B cell (primary cell): ENCODE measurements around the gene SEPTIN1.

Source experiments
- EZH2 ChIP-seq: IDR thresholded peaks from 2 replicates; pipeline ENCODE4 v1.6.1; 2012; ENCODE audit warnings: borderline replicate concordance, low read depth, mild to moderate bottlenecking, moderate library complexity, low read length; ENCODE audit not compliant: insufficient read depth, poor library complexity, severe bottlenecking
- TF ChIP-seq, protein P1 (sequence below): fragments of 200-600 bp; IDR thresholded peaks from one replicate; pipeline ENCODE4 v1.8.0; 2022; ENCODE audit warnings: antibody characterized with exemption, mild to moderate bottlenecking

DNA sequence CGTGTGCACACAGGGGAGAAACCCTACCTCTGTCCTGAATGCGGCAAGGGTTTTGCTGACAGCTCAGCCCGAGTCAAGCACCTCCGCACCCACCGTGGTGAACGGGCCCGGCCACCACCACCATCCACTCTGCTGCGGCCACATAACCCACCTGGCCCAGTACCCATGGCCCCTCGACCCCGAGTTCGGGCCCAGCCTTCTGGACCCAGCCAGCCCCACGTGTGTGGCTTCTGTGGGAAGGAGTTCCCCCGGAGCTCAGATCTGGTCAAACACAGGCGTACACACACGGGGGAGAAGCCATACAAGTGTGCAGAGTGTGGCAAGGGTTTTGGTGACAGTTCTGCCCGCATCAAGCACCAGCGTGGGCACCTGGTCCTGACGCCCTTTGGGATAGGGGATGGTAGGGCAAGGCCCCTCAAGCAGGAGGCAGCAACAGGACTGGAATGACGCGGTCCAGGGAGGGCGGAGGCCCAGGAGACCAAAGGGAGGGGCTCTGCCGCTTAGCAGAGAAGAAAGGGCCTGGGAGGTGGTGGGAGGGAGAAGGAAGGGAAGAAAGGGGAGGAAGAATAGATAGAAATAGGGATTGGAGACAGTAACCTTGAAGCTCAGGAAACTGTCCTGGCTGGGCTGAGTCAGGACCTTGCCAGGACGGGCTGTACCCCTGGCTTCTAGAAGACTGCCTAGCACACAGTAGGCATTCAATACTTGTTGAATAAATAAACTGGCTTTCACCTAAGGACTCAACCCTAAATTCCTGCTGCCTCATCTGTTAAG, 16.5 kb upstream of the SEPTIN1 start:
- TF ChIP-seq, protein P1, sequence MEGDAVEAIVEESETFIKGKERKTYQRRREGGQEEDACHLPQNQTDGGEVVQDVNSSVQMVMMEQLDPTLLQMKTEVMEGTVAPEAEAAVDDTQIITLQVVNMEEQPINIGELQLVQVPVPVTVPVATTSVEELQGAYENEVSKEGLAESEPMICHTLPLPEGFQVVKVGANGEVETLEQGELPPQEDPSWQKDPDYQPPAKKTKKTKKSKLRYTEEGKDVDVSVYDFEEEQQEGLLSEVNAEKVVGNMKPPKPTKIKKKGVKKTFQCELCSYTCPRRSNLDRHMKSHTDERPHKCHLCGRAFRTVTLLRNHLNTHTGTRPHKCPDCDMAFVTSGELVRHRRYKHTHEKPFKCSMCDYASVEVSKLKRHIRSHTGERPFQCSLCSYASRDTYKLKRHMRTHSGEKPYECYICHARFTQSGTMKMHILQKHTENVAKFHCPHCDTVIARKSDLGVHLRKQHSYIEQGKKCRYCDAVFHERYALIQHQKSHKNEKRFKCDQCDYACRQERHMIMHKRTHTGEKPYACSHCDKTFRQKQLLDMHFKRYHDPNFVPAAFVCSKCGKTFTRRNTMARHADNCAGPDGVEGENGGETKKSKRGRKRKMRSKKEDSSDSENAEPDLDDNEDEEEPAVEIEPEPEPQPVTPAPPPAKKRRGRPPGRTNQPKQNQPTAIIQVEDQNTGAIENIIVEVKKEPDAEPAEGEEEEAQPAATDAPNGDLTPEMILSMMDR = no peak
- TF ChIP-seq EZH2 = no peak
